SW480 (cell line): ENCODE data around the gene ATP10B.

ENCODE experiments used
- DNase-seq: peaks from one replicate; pipeline ENCODE4 v3.0.0-alpha.2; 2016; ENCODE audit warnings: low spot score

ATP10B gene

DNA sequence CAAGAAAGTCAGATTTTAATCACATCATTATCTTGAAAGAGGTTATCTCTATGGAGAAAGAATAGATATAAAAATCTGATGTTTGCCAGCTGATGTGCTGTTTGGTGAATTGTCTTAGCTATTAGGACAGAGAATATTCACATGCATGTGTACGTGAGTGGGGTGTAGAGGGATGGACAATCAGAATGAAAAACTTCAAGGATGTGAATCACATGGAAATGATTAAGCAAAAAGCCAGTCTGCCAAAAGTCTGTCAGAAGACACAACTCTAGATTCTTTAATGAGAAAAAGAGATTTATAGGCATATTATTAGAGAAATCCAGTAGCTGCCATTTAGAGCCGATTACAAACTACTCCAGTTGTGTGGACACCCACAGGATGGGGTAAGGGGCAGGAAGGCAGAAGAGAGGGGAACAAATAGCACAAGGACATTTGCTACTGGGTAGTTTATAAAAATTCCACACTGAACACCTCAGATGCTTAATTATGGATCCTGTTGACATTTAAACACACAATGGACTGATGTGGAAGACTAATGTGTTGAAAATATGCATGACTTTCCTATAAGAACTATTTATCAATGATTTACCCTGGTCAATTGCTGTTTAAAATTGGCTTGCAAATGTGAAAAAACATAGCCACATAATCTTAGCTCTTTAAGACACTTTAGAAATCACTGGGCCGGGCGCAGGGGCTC, 302.9 kb downstream of the ATP10B start:
- no peak for DNase-seq

GRCh38 chr5:160547872-160548271, 304.1 kb downstream of the ATP10B start:
- no peak for DNase-seq

- DNase-seq = no peak
Measured at GRCh38 chr5:160547061-160547460, 304.9 kb downstream of the ATP10B start.

DNA sequence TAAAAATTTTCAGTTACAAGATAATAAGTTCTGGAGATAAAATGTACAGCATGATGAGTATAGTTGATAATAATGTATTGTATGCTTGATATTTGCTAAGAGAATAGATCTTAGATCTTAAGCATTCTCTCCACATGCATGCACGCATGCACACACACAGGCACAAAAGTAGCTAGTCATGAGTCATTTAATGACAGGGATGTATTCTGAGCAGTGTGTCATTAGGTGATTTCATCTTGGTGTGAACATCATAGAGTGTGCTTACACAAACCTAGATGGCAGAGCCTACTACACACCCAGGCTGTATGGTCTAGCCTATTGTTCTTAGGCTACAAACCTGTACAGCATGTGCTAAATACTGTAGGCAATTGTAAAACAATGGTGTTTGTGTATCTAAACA, 306.2 kb downstream of the ATP10B start:
- DNase-seq = no peak

GRCh38 chr5:160543395-160543794, 308.6 kb downstream of the ATP10B start:
- DNase-seq = no peak

DNA sequence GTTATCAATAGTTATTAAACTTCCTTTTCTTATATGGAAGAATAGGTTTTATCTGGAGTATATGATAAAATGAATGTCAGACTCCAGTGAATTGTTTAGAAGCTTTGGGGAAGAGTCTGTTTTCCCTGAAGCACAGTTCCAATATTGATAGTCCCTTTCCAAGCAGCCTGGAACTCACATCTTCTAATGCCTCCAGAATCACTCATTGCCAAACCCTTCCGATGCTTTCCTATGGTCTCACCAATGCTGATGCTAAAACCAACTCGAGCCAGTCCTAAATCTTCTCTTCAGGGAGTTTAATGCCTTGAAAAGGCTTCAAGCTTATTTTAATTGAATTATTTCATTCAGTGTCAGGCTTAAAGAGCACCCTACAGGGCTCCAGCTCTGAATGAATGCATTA, 309.2 kb downstream of the ATP10B start:
- DNase-seq = no peak

- no peak for DNase-seq
Measured at GRCh38 chr5:160542281-160542680, 309.7 kb downstream of the ATP10B start.

DNA sequence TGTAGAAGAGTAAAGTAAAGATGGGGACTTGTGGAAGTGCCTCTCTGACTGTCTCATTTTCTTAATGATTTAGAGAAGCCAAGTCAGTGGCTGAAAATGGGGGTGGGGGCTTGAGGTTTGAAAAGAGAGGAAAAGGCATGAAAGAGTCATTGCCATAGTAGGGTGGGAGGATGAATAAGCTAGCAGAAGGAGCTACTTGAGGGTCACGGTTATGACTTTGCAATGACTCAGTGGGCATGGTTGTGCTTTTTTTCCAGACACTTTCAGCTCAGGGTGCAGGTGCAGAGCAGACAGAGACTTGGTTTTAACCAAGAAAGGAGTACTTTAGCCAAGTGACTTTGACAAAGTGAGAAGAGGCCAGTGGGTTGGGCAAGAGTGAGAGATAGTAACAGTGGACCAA, 312.6 kb downstream of the ATP10B start:
- DNase-seq = no peak

- no peak for DNase-seq
Measured at GRCh38 chr5:160537940-160538339, 314.1 kb downstream of the ATP10B start.

GRCh38 chr5:160537116-160537515, 314.9 kb downstream of the ATP10B start:
- DNase-seq = no peak

- DNase-seq = no peak
Measured at GRCh38 chr5:160534914-160535313, 317.1 kb downstream of the ATP10B start.

DNA sequence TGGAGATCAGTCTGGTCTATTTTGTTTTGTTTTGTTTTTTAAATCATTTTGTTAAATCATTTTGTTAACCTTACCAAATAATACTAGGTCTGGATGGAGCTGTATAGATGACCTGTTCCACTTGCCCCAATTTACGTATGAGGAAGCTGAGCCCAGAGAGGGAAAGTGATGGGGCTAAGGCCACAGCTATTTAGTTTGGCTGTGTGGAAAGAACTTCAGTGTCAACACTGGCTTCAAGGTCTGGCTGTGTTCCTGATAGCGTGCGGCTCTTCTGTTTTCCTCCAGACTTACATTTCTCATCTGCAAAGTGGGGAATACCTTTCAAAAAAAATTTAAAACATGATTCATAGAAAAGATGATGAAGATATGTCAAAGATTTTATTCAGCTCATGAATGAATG, 317.9 kb downstream of the ATP10B start:
- DNase-seq = no peak

- no peak for DNase-seq
Measured at GRCh38 chr5:160525471-160526261, 326.3 kb downstream of the ATP10B start.

DNA sequence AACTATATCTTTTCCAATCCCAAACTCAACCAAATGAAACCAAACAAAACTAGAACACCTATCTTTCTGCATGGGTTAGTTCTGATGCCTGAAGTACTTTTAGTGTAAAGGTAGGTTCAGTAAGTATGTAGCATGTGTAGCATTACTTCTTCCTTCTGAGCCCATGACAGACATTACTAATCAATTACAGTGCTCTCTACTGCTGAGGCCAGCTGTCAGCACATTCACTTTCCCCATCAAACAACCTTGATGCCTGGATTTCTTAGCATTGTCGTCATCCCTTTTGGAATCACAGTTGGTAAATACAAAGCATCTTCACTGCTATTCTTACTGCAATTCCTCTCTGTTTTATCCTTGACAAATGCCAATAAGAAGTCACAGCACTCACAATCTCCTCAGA, 327.2 kb downstream of the ATP10B start:
- no peak for DNase-seq

GRCh38 chr5:160523502-160524163, 328.4 kb downstream of the ATP10B start:
- no peak for DNase-seq

- DNase-seq = no peak
Measured at GRCh38 chr5:160521392-160521663, 330.7 kb downstream of the ATP10B start.

DNA sequence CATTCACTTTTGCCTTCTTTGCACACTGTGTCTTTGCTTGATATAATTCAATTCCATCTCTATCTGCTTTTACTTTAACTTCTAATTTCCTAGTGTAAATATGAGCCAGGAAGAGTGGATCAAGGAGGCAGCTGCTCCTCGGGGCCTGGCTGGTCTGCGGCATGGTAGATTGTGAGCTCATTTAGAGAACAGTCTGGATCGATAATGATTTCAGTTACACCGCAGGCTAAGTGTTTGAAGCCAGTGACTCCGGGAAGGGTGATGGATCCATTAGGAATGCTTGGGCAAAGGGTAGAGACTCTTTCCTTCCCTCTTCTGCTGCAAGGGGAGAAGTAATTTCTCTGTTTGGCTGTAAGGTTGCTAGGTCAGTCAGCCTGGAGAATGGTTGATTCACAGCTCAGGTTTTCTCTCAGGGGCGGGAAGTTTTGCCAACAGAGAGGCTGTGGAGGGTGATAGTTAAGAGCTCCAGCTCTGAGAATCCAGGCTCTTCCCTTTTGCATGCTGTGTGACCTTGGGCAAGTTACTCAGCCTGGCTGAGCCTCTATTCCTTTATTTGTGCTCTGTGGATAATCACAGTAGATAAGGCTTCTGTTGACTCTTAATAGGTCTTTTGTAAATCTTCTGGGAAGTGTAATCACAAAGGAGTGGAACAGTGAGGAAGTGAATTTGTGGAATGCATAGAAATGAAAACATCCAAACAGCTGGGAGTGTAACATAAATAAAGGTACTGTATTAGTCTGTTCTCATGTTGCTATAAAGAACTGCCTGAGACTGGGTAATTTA, 331.2 kb downstream of the ATP10B start:
- no peak for DNase-seq

DNA sequence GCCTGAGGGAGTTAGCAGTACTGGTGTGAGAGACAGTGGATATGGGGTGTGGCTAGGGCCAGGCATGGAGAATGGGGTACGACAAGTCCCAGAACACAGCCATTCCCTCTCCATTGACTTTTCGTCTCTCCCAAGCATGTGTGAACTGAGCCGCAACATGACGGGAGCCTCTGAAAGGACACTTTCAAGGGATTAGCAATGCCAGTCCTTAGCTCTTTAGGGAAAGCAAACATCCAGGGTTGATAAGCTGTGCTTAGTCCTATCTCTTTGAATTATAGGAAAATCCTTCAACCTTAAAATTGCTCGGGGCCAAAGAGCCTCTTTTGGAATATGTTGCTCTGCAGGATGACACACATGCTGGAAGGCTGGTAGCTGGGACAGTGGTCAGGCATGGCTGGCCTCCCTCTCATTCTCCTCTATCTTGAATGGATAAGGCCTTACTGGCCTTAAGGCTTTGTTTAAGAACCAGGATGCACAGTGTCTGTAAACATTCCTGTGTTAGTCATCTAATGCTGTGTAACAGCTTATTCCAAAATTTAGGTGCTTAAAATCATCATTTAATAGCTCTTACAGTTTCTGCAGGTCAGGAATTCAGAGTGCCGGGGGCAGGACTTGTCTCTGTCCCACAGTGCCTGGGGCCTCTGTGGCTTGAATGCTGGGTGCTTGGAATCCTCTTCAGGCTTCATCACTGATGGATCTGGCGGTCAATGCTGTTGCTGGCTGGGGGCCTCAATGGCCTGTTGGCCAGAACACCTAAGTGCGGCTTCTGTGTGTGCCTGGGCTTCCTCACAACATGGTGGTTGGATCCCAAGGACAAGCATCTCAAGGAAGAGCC, 335.1 kb downstream of the ATP10B start:
- no peak for DNase-seq

DNA sequence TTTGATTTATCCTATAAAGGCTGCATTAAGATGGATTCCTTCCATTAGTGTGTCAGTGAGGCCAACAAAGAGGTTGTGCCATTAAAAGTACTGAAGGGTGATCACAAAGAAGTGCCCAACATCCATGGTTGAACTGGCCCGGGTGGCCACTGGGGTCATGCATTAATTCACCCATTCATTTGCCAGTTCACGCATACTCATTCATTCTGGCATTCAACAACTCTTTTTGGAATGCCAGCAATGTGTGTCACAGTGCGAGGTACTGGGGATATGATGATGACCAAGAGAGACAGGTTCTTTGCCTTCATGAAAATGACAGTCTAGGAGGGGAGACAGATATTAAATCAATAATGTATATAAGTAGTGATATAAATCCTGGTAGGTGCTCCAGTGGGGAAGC, 337.1 kb downstream of the ATP10B start:
- no peak for DNase-seq

DNA sequence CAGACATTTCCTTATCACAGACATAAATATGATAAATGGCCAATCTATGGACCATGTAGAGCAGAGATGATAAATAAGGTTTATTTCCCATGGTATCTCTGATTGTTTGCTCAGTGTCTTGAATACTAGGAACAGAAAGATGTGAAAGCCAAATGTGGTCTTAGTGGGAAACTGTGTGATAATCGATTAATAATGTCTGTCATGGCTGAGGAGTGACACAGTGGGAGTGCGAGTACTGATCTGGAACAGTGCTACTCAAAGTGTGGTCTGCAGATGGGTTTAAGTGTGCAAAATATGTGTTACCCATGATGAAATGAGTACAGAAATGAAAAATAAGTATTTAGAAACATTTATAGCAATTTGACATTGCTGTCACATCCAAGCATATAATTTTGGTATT, 337.8 kb downstream of the ATP10B start:
- no peak for DNase-seq

GRCh38 chr5:160513485-160513884, 338.5 kb downstream of the ATP10B start:
- DNase-seq = no peak
